ENCODE results near the gene TFPI. TPM values are rescaled to one million over a fixed set of nuclear protein-coding genes. Genes with fewer than 3 reads are reported as not detected.
"Not testable (repeated sequence)": the region's sequence is repeated elsewhere in the genome, so short reads cannot be mapped to it uniquely, and the experiment has no call there.

The TFPI gene
- total RNA-seq, 2 experiments from 2014 or later = not detected

DNA sequence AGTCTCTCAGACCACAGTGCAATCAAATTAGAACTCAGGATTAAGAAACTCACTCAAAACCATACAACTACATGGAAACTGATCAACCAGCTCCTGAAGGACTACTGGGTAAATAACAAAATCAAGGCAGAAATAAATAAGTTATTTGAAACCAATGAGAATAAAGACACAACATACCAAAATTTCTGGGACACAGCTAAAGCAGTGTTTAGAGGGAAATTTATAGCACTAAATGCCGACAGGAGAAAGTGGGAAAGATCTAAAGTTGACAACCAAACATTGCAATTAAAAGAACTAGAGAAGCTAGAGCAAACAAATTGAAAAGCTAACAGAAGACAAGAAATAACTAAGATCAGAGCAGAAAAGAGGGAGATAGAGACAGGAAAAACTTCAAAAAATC is 18.9 kb downstream of the TFPI start:
- H3K9me2 ChIP-seq (ENCODE audit: insufficient read depth, low read length); DNase-seq (ENCODE audit: low spot score); H3K4me1 ChIP-seq (ENCODE audit: insufficient read depth, low read length, poor library complexity, severe bottlenecking); POLR2A ChIA-PET; intact Hi-C loops (cut with micrococcal nuclease; ENCODE audit: unreplicated experiment); H2AFZ ChIP-seq (ENCODE audit: low read length); H3K79me2 ChIP-seq (ENCODE audit: insufficient read depth, low read depth, low read length); H3K36me3 ChIP-seq (ENCODE audit: insufficient read depth, low read length); H3K27ac ChIP-seq (ENCODE audit: low read depth, low read length, poor library complexity, severe bottlenecking); H4K20me1 ChIP-seq (ENCODE audit: insufficient read depth, low read length); H3K4me3 ChIP-seq (ENCODE audit: low read depth, low read length, poor library complexity, severe bottlenecking); H3K4me2 ChIP-seq (ENCODE audit: low read length); CTCF ChIA-PET (ENCODE audit: unreplicated experiment); H3K9me3 ChIP-seq (ENCODE audit: low read length); BruUV-seq (replicated peaks): not testable (repeated sequence)

DNA sequence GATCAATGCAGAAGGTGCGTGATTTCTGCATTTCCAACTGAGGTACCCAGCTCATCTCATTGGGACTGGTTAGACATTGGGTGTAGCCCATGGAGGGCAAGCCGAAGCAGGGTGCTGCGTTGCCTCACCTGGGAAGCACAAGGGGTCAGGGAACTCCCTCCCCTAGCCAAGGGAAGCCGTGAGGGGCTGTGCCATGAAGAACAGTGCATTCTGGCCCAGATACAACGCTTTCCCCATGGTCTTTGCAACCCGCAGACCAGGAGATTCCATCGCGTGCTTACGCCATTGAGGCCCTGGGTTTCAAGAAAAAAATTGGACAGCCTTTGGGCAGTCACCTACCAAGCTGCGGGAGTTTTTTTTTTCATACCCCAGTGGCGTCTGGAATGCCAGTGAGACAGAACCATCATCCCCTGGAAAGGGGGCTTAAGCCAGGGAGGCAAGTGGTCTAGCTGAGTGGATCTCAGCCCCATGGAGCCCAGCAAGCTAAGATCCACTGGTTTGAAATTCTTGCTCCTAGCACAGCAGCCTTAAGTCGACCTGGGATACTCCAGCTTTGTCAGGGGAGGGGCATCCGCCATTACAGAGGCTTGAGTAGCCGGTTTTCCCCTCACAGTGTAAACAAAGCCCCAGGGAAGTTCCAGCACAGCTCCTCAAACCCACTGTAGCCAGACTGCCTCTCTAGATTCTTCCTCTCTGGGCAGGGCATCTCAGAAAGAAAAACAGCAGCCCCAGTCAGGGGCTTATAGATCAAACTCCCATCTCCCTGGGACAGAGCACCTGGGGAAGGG is 21.7 kb downstream of the TFPI start:
- Histone ChIP-seq H3K4me1 (ENCODE audit: insufficient read depth, low read length, poor library complexity, severe bottlenecking) (no peaks in the 10 kb centered on the region), H3K4me3 (ENCODE audit: low read depth, low read length, poor library complexity, severe bottlenecking) (no peak overlapping the region), H3K4me2 (ENCODE audit: low read length) (no peak overlapping the region), H3K9me2 (ENCODE audit: insufficient read depth, low read length) (no peaks in the 10 kb centered on the region), H3K9me3 (ENCODE audit: low read length) (no peaks in the 10 kb centered on the region), H3K36me3 (ENCODE audit: insufficient read depth, low read length) (no peaks in the 10 kb centered on the region), H4K20me1 (ENCODE audit: insufficient read depth, low read length) (no peaks in the 10 kb centered on the region), H3K79me2 (ENCODE audit: insufficient read depth, low read depth, low read length) (no peaks in the 10 kb centered on the region), H3K27ac (ENCODE audit: low read depth, low read length, poor library complexity, severe bottlenecking) (no peak overlapping the region), H2AFZ (ENCODE audit: low read length) (no peak overlapping the region)
- ChIA-PET CTCF (ENCODE audit: unreplicated experiment) (no interaction called here), POLR2A (interaction anchor here (1.3 kb wide), 1 partner anchor 33 kb away, joined by 4 read pairs; no protein-coding TSS in a partner anchor)
- no peak for DNase-seq (ENCODE audit: low spot score)
- intact Hi-C loops (cut with micrococcal nuclease; ENCODE audit: unreplicated experiment) = no loop called here
- TF ChIP-seq EZH2phosphoT487 (IDR thresholded peaks at IDR 0.05; ENCODE audit: borderline replicate concordance, low read depth, low read length) = no peak
- TF ChIP-seq, protein P1, sequence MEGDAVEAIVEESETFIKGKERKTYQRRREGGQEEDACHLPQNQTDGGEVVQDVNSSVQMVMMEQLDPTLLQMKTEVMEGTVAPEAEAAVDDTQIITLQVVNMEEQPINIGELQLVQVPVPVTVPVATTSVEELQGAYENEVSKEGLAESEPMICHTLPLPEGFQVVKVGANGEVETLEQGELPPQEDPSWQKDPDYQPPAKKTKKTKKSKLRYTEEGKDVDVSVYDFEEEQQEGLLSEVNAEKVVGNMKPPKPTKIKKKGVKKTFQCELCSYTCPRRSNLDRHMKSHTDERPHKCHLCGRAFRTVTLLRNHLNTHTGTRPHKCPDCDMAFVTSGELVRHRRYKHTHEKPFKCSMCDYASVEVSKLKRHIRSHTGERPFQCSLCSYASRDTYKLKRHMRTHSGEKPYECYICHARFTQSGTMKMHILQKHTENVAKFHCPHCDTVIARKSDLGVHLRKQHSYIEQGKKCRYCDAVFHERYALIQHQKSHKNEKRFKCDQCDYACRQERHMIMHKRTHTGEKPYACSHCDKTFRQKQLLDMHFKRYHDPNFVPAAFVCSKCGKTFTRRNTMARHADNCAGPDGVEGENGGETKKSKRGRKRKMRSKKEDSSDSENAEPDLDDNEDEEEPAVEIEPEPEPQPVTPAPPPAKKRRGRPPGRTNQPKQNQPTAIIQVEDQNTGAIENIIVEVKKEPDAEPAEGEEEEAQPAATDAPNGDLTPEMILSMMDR (conservative IDR thresholded peaks at IDR 0.05; ENCODE audit: low read length) = no peak
- BruUV-seq (replicated peaks) = no TSS peak

DNA sequence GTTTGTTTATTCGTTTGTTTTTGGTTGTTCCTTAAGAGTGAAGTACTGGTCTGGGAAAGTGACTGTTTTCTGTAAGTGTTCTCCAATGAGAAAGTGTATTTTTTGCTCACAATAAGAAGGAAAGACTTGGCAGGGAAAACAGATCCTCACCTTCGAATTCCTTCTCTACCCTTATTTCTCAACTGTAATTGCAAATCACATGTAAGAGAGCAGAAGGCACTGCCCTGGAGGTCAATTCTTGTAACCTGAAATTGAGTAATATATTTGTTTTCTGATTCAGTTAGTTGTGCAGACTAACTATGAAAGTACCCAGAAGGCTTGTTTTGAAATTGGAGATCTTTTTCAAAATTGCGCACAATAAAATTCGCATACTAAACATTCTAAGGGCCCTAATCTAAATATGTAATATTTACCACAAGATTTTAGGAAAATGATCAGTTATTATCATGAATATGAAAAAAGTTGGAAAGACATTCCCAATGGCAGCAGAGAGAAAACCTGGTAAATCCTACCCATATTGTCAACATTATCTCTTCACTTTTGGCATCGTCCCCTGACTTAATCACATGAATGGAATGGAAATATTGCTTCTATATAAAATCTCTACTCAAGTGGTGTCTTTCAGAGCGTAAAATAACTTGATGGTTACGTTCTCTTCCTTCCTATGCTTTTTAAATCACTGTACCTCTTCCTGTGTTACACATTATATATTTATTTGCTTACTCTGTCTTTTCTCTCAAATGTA is 24.1 kb downstream of the TFPI start:
- Histone ChIP-seq H3K9me3 (ENCODE audit: low read length) (no peaks in the 10 kb centered on the region), H2AFZ (ENCODE audit: low read length) (no peak overlapping the region), H3K4me1 (ENCODE audit: insufficient read depth, low read length, poor library complexity, severe bottlenecking) (no peaks in the 10 kb centered on the region), H3K36me3 (ENCODE audit: insufficient read depth, low read length) (no peaks in the 10 kb centered on the region), H3K9me2 (ENCODE audit: insufficient read depth, low read length) (no peaks in the 10 kb centered on the region), H3K79me2 (ENCODE audit: insufficient read depth, low read depth, low read length) (no peaks in the 10 kb centered on the region), H3K27ac (ENCODE audit: low read depth, low read length, poor library complexity, severe bottlenecking) (no peak overlapping the region), H4K20me1 (ENCODE audit: insufficient read depth, low read length) (no peaks in the 10 kb centered on the region), H3K4me3 (ENCODE audit: low read depth, low read length, poor library complexity, severe bottlenecking) (no peak overlapping the region), H3K4me2 (ENCODE audit: low read length) (no peak overlapping the region)
- TF ChIP-seq, protein P1 (conservative IDR thresholded peaks at IDR 0.05; ENCODE audit: low read length) = no peak
- no peak for TF ChIP-seq EZH2phosphoT487 (IDR thresholded peaks at IDR 0.05; ENCODE audit: borderline replicate concordance, low read depth, low read length)
- intact Hi-C loops (cut with micrococcal nuclease; ENCODE audit: unreplicated experiment) = no loop called here
- no TSS peak for BruUV-seq (replicated peaks)
- no peak for DNase-seq (ENCODE audit: low spot score)
- CTCF ChIA-PET (ENCODE audit: unreplicated experiment) = no interaction called here
- POLR2A ChIA-PET = no interaction called here

Measured in OCI-LY7 (cell line).